Liver (tissue), 9 donors: Measurements from ENCODE around the gene GTPBP6. TPM values are rescaled to one million over a fixed set of nuclear protein-coding genes. Genes with fewer than 3 reads are reported as not detected.
A peak's percentile ranks its signal among the peaks of the same experiment; 100 is the strongest.
"Not testable (repeated sequence)": the region's sequence is repeated elsewhere in the genome, so short reads cannot be mapped to it uniquely, and the experiment has no call there.

Experiments used
- DNase-seq: peaks from one replicate; pipeline ENCODE4 v3.0.0-alpha.2; 2017; ENCODE audit warnings: low spot score
- H3K27ac ChIP-seq, 2 donors: one replicate each; pipeline ENCODE4 v1.7.0; 2013; ENCODE audit warnings: inconsistent platforms in 2 of 2, low read length in 2 of 2, control low read depth in 1 of 2, low read depth in 1 of 2, mild to moderate bottlenecking in 1 of 2
- H3K27me3 ChIP-seq, 4 donors: one replicate each; pipeline versions ENCODE4 v1.6.1 to v1.7.0; 2013; ENCODE audit warnings: low read length in 3 of 4, inconsistent platforms in 1 of 4, mild to moderate bottlenecking in 1 of 4, moderate library complexity in 1 of 4; ENCODE audit not compliant: control insufficient read depth in 4 of 4, insufficient read depth in 4 of 4
- H3K36me3 ChIP-seq, 4 donors: one replicate each; pipeline versions ENCODE4 v1.6.1 to v1.7.0; 2013; ENCODE audit warnings: low read length in 3 of 4, mild to moderate bottlenecking in 3 of 4, low read depth in 1 of 4, moderate library complexity in 1 of 4; ENCODE audit not compliant: control insufficient read depth in 4 of 4, insufficient read depth in 3 of 4
- H3K4me1 ChIP-seq, 4 donors: one replicate each; pipeline versions ENCODE4 v1.6.1 to v1.7.0; 2013; ENCODE audit warnings: low read length in 3 of 4, mild to moderate bottlenecking in 3 of 4, moderate library complexity in 1 of 4; ENCODE audit not compliant: control insufficient read depth in 4 of 4, insufficient read depth in 4 of 4
- H3K4me3 ChIP-seq, 3 donors: one replicate each; pipeline versions ENCODE4 v1.6.1 to v1.7.0; 2013; ENCODE audit warnings: low read length in 3 of 3, control low read depth in 1 of 3, low read depth in 1 of 3, mild to moderate bottlenecking in 1 of 3
- H3K9ac ChIP-seq, 2 donors: one replicate each; pipeline ENCODE4 v1.7.0; 2013; ENCODE audit warnings: low read length in 2 of 2, mild to moderate bottlenecking in 2 of 2, moderate library complexity in 2 of 2, control low read depth in 1 of 2, low read depth in 1 of 2
- H3K9me3 ChIP-seq, 4 donors: one replicate each; pipeline versions ENCODE4 v1.6.1 to v1.7.0; 2013; ENCODE audit warnings: low read length in 3 of 4; ENCODE audit not compliant: control insufficient read depth in 4 of 4
- EGR1 ChIP-seq, 2 donors: IDR thresholded peaks; 2 replicates each; pipeline ENCODE4 v1.6.1; 2016 to 2018; ENCODE audit warnings: antibody characterized with exemption in 2 of 2, low read depth in 2 of 2
- FOXA1 ChIP-seq: IDR thresholded peaks from 2 replicates; pipeline ENCODE4 v1.6.1; 2016; ENCODE audit warnings: antibody characterized with exemption
- HNF4A ChIP-seq, 2 donors: conservative IDR thresholded peaks; 2 replicates each; pipeline ENCODE4 v1.6.1; 2016; ENCODE audit warnings: antibody characterized with exemption in 2 of 2, mild to moderate bottlenecking in 2 of 2
- HNF4G ChIP-seq: IDR thresholded peaks from 2 replicates; pipeline ENCODE4 v1.6.1; 2016; ENCODE audit warnings: antibody characterized with exemption
- NR2F2 ChIP-seq: IDR thresholded peaks from 2 replicates; pipeline ENCODE4 v1.6.1; 2016; ENCODE audit warnings: antibody characterized with exemption
- RAD21 ChIP-seq, 2 donors: IDR thresholded peaks; 2 replicates each; pipeline ENCODE4 v1.6.1; 2016; ENCODE audit warnings: antibody characterized with exemption in 2 of 2, mild to moderate bottlenecking in 2 of 2
- REST ChIP-seq: IDR thresholded peaks from 2 replicates; pipeline ENCODE4 v1.6.1; 2016; ENCODE audit warnings: antibody characterized with exemption, mild to moderate bottlenecking
- RXRA ChIP-seq, 2 donors: IDR thresholded peaks; 2 replicates each; pipeline ENCODE4 v1.6.1; 2017 to 2018; ENCODE audit warnings: antibody characterized with exemption in 2 of 2, mild to moderate bottlenecking in 1 of 2
- YY1 ChIP-seq: IDR thresholded peaks from 2 replicates; pipeline ENCODE4 v1.6.1; 2016; ENCODE audit warnings: antibody characterized with exemption, mild to moderate bottlenecking
- ZBTB33 ChIP-seq: IDR thresholded peaks from 2 replicates; pipeline ENCODE4 v1.6.1; 2016; ENCODE audit warnings: antibody characterized with exemption
- WGBS: extraction: QIAGEN DNeasy Blood & Tissue Kit; methylation state at CpG from one replicate; pipeline ENCODE4 v1.1.7; 2013; 5-methylcytosine and 5-hydroxymethylcytosine counted together
- polyA plus RNA-seq, 2 donors: library from polyadenylated mRNA; stranded (reverse) in 1 of 2; unstranded in 1 of 2; fragments of 200-250 nt in 1 of 2; fragments of >200 nt in 1 of 2; fragmentation: Nextera tagmentation in 1 of 2; extraction: Ambion mirVana in 1 of 2; gene quantifications; one replicate each; pipeline versions ENCODE4 v1.2.1 to v1.2.3, GENCODE V29; 2013 to 2015
- total RNA-seq, 2 donors: library from RNA; depleted of rRNA; stranded (reverse); fragments of >200 nt; gene quantifications; one replicate each; pipeline ENCODE4 v1.2.3, GENCODE V29; 2014
- TF ChIP-seq, protein P1 (sequence below): fragments of 150-350 bp; IDR thresholded peaks from 2 replicates; pipeline ENCODE4 v1.5.1; 2017; ENCODE audit warnings: improper control_type of control experiment, low read depth, low read length; ENCODE audit not compliant: missing input control
- TF ChIP-seq, protein P2 (sequence below): IDR thresholded peaks from 2 replicates; pipeline ENCODE4 v1.6.1; 2016; ENCODE audit warnings: antibody characterized with exemption
- TF ChIP-seq, protein P3 (sequence below): IDR thresholded peaks from 2 replicates; pipeline ENCODE4 v1.6.1; 2016; ENCODE audit warnings: antibody characterized with exemption
- donor health status: healthy.
- donor health status: healthy.
- donor health status: healthy.
- donor health status: healthy.
- donor health status: healthy.

GTPBP6 gene
- total and polyA plus RNA-seq, 4 donors, result 11.3 to 29.2 (median 16.6) TPM

GRCh38 chrX:324664-325063 is 6.1 kb upstream of the GTPBP6 start:
- not testable (repeated sequence) for H3K4me3 ChIP-seq, H3K9ac ChIP-seq, DNase-seq, H3K27me3 ChIP-seq, H3K9me3 ChIP-seq, H3K36me3 ChIP-seq, H3K27ac ChIP-seq
- 66% methylated on average over 14 of the region's 14 CpGs for WGBS
- peaks cover 10 to 20% (median 14%) of the 10 kb centered on the region in 4 donors for H3K4me1 ChIP-seq

GRCh38 chrX:323721-324628 is 5.4 kb upstream of the GTPBP6 start:
- no peaks in the 10 kb centered on the region for H3K36me3 ChIP-seq
- H3K27ac ChIP-seq, result no peak overlapping the region
- no peaks in the 10 kb centered on the region for H3K27me3 ChIP-seq
- peaks cover 10 to 25% (median 16%) of the 10 kb centered on the region in 4 donors for H3K4me1 ChIP-seq
- DNase-seq, result no peak
- WGBS, result 52% methylated on average over 38 of the region's 38 CpGs
- no peak overlapping the region for H3K9ac ChIP-seq
- H3K9me3 ChIP-seq, result no peaks in the 10 kb centered on the region
- no peak overlapping the region for H3K4me3 ChIP-seq
- TF ChIP-seq YY1 (no peak), HNF4G (no peak), FOXA1 (no peak), RAD21 (IDR thresholded peaks at IDR 0.05) (peak; percentile 32 to 51), RXRA (IDR thresholded peaks at IDR 0.05) (no peak), ZBTB33 (no peak), HNF4A (conservative IDR thresholded peaks at IDR 0.05) (no peak), EGR1 (IDR thresholded peaks at IDR 0.05; ENCODE audit: low read depth in 2 of 2) (no peak), NR2F2 (no peak), REST (no peak)
- TF ChIP-seq, protein P1, sequence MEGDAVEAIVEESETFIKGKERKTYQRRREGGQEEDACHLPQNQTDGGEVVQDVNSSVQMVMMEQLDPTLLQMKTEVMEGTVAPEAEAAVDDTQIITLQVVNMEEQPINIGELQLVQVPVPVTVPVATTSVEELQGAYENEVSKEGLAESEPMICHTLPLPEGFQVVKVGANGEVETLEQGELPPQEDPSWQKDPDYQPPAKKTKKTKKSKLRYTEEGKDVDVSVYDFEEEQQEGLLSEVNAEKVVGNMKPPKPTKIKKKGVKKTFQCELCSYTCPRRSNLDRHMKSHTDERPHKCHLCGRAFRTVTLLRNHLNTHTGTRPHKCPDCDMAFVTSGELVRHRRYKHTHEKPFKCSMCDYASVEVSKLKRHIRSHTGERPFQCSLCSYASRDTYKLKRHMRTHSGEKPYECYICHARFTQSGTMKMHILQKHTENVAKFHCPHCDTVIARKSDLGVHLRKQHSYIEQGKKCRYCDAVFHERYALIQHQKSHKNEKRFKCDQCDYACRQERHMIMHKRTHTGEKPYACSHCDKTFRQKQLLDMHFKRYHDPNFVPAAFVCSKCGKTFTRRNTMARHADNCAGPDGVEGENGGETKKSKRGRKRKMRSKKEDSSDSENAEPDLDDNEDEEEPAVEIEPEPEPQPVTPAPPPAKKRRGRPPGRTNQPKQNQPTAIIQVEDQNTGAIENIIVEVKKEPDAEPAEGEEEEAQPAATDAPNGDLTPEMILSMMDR, result peak; percentile 15
- TF ChIP-seq, protein P2, sequence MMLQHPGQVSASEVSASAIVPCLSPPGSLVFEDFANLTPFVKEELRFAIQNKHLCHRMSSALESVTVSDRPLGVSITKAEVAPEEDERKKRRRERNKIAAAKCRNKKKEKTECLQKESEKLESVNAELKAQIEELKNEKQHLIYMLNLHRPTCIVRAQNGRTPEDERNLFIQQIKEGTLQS, result no peak
- TF ChIP-seq, protein P3, sequence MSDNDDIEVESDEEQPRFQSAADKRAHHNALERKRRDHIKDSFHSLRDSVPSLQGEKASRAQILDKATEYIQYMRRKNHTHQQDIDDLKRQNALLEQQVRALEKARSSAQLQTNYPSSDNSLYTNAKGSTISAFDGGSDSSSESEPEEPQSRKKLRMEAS, result no peak
